GM06990 (cell line): ENCODE measurements around the gene MAPK14.
"Not testable (repeated sequence)": the region's sequence is repeated elsewhere in the genome, so short reads cannot be mapped to it uniquely, and the experiment has no call there.

Experiments used
- DNase-seq: peaks from one replicate; pipeline ENCODE4 v3.0.0-alpha.2; 2011; ENCODE audit not compliant: insufficient read length; ENCODE audit errors: extremely low read depth
- H3K27me3 ChIP-seq: replicated peaks from 2 replicates; pipeline ENCODE4 v1.6.0; 2011; ENCODE audit warnings: low read length; ENCODE audit not compliant: control insufficient read depth, insufficient read depth
- H3K36me3 ChIP-seq: 2 replicates; pipeline ENCODE4 v1.5.1; 2011; ENCODE audit warnings: low read length; ENCODE audit not compliant: control insufficient read depth, insufficient read depth
- H3K4me3 ChIP-seq: replicated peaks from 2 replicates; pipeline ENCODE4 v1.5.1; 2011; ENCODE audit warnings: low read depth, mild to moderate bottlenecking, control low read depth, low read length
- CTCF ChIP-seq: IDR thresholded peaks from 2 replicates; pipeline ENCODE4 v1.5.1; 2011; ENCODE audit warnings: low read length, control low read depth, mild to moderate bottlenecking, inconsistent platforms; ENCODE audit not compliant: insufficient read depth, poor library complexity, severe bottlenecking

The MAPK14 gene

GRCh38 chr6:36032261-36032660 is 4.7 kb downstream of the MAPK14 start:
- DNase-seq, result no peak
- H3K27me3 ChIP-seq, result no peaks in the 10 kb centered on the region
- H3K36me3 ChIP-seq, result no peaks in the 10 kb centered on the region
- H3K4me3 ChIP-seq, result no peak overlapping the region
- TF ChIP-seq CTCF, result no peak

DNA sequence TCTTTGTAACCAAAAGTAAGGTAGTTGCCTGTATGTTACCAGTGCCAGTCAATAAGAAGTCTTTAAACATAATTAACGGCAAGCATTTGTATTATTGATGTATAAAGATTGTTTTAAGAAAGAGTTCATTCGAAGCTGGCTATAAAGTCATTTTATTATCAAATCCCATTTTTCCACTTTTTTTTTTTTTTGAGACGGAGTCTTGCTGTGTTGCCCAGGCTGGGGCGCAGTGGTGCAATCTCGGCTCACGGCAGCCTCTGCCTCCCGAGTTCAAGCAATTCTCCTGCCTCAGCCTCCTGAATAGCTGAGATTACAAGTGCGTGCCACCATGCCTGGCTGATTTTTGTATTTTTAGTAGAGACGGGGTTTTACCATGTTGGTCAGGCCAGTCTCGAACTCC is 5.5 kb downstream of the MAPK14 start:
- not testable (repeated sequence) for DNase-seq, H3K36me3 ChIP-seq, H3K4me3 ChIP-seq

DNA sequence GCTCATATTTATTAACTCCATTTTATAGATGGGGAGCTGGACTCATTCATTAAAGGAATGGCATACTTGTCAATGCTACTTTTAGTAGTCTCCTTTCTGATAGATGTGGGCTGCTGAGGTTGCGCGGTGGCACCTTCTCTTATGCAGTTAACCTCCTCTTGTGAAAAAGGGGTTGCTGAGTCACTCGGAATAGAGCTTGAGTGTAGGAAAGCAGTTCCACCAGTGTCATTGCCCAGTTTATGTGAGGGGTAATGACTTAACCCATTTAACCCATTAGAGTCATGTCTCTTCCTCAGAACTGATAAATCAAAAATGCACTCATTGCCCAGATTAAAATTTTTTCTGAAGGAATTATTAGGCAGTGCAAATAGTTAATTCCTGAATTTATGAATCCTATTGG is 6.3 kb downstream of the MAPK14 start:
- H3K4me3 ChIP-seq, result no peak overlapping the region
- no peaks in the 10 kb centered on the region for H3K36me3 ChIP-seq
- no peak for DNase-seq
- no peak for TF ChIP-seq CTCF
- no peaks in the 10 kb centered on the region for H3K27me3 ChIP-seq

More for the DNA sequence above, 5.5 kb downstream of the MAPK14 start:
- not testable (repeated sequence) for H3K27me3 ChIP-seq

DNA sequence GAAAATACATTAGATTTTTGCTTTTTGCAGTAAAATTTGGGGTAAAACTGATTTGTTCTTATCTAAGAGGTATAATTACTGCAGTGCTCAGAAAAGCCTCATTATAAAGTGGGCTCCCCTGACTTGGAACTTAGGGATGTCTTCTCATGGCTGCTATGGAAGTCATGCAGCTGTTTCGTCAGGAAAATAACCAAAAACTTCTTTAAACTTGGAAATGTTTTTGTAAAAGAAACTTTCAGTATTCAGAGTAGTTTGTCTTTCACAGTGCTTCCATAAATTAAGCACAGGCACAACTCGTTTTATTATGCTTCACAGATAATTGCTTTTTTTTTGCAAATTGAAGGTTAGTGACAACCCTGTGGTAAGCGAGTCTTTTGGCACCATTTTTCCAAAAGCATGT is 6.8 kb downstream of the MAPK14 start:
- DNase-seq, result no peak
- H3K27me3 ChIP-seq, result no peaks in the 10 kb centered on the region
- H3K4me3 ChIP-seq, result no peak overlapping the region
- no peak for TF ChIP-seq CTCF
- no peaks in the 10 kb centered on the region for H3K36me3 ChIP-seq

DNA sequence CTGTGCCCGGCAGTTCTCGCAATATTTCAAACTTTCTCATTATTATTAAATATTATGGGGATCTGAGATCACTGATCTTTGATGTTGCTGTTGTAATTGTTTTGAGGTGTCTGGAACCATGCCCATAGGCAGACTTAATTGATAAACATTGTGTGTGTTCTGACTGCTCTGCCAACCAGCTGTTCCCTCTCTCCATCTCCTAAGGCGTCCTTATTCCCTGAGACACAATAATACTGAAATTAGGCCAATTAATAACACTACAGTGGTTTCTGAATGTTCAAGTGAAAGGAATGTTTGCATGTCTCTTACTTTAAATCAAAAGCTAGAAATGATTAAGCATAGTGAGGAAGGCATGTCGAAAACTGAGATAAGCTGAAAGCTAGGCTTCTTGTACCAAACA is 7.6 kb downstream of the MAPK14 start:
- Histone ChIP-seq H3K36me3 (no peaks in the 10 kb centered on the region), H3K27me3 (no peaks in the 10 kb centered on the region), H3K4me3 (no peak overlapping the region)
- TF ChIP-seq CTCF, result no peak
- no peak for DNase-seq

DNA sequence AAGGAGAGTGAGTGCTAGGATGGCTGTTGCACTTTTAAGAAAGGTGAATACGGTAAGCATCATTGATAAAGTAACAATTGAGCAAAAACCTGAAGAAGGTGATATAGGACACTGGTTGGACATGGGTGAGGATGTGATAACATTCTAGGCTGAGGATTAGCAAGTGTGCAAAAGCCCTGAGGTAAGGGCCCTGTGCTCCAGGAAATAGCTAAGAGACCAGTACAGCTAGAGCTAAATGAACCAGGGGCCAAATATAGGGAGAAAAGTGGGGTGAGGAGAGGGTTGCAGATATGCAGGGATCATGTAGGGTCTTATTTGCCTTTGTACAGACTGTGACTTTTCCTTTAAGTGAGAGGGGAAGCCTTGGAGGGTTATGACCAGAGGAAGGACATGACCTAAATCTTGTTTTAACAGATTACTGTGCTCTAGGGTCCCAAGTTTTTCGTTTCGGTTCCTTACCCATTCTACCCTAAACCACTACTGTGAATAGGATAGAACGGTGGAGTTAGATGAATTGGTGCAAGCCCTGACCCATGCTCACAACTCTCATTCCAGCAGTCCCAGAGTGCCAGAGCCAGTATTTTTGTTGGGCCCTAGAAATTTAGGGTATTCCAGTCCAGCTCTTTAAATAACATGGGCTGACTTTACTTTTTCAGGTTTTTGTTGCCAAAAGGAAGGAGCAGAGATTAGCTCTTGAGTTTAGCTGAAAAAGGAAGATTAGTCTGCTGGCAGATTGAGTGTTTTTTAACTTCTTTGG is 10.7 kb downstream of the MAPK14 start:
- Histone ChIP-seq H3K4me3 (no peak overlapping the region), H3K27me3 (no peaks in the 10 kb centered on the region), H3K36me3 (no peaks in the 10 kb centered on the region)
- TF ChIP-seq CTCF, result no peak
- DNase-seq, result no peak
